Subcutaneous adipose tissue (tissue), 4 donors: ENCODE results near the gene PAM. TPM values are rescaled to one million over a fixed set of nuclear protein-coding genes. Genes with fewer than 3 reads are reported as not detected.

Experiments used
- CTCF ChIP-seq: fragments of 450-650 bp; IDR thresholded peaks from one replicate; pipeline ENCODE4 v1.5.1; 2016; ENCODE audit warnings: low read depth, mild to moderate bottlenecking, control low read depth, antibody characterized with exemption, moderate library complexity
- total RNA-seq, 4 donors: library from RNA; depleted of rRNA; stranded (reverse); fragments of >200 nt; gene quantifications; one replicate each; pipeline ENCODE4 v1.1.0, GENCODE V29; 2016

PAM gene
- total RNA-seq, 4 donors from 2014 or later: 142 to 289 (median 225) TPM

- TF ChIP-seq CTCF: no peak
Measured at GRCh38 chr5:102911973-102912372, 156.9 kb downstream of the PAM start.

GRCh38 chr5:102916109-102916508 is 161.0 kb downstream of the PAM start:
- TF ChIP-seq CTCF: no peak

GRCh38 chr5:102918986-102919610 is 164.0 kb downstream of the PAM start:
- TF ChIP-seq CTCF: no peak

GRCh38 chr5:102920762-102921161 is 165.7 kb downstream of the PAM start:
- no peak for TF ChIP-seq CTCF

- no peak for TF ChIP-seq CTCF
Measured at GRCh38 chr5:102921341-102922044, 166.4 kb downstream of the PAM start.

- TF ChIP-seq CTCF: no peak
Measured at GRCh38 chr5:102922111-102922720, 167.1 kb downstream of the PAM start.

GRCh38 chr5:102922799-102923477 is 167.8 kb downstream of the PAM start:
- TF ChIP-seq CTCF: no peak
